Measurements from ENCODE around the gene ASPM.

DNA sequence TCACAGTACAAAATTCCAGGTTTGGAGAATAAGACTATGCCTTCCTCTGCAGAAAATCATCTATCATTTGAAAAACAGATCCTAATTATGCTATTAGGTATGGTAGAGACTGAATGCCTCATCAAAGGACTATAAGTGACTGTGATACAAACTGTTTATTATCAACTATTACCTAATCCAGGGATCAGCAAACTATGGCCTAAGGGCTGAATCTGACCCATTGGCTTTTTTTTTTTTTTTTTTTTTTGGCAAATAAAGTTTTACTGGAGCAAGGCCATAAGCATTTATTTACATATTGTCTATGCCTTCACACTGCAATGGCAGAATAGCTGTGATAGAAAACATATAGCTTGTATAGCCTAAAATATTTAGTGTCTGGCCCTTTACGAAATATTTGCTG lies 4.7 kb upstream of the ASPM start:
- TF ChIP-seq, protein P1, sequence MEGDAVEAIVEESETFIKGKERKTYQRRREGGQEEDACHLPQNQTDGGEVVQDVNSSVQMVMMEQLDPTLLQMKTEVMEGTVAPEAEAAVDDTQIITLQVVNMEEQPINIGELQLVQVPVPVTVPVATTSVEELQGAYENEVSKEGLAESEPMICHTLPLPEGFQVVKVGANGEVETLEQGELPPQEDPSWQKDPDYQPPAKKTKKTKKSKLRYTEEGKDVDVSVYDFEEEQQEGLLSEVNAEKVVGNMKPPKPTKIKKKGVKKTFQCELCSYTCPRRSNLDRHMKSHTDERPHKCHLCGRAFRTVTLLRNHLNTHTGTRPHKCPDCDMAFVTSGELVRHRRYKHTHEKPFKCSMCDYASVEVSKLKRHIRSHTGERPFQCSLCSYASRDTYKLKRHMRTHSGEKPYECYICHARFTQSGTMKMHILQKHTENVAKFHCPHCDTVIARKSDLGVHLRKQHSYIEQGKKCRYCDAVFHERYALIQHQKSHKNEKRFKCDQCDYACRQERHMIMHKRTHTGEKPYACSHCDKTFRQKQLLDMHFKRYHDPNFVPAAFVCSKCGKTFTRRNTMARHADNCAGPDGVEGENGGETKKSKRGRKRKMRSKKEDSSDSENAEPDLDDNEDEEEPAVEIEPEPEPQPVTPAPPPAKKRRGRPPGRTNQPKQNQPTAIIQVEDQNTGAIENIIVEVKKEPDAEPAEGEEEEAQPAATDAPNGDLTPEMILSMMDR (IDR thresholded peaks at IDR 0.05; ENCODE audit: low read depth, low read length): no peak
- TF ChIP-seq POLR2A (IDR thresholded peaks at IDR 0.05; ENCODE audit: extremely low read depth, insufficient read length) (no peak), MAX (IDR thresholded peaks at IDR 0.05; ENCODE audit: low read depth, low read length) (no peak), MYC (IDR thresholded peaks at IDR 0.05; ENCODE audit: low read depth, low read length) (no peak)

Data from NB4 (cell line).